ENCODE results near the gene ADAMTS12. TPM values are rescaled to one million over a fixed set of nuclear protein-coding genes. Genes with fewer than 3 reads are reported as not detected.

Gene ADAMTS12
- polyA plus RNA-seq, 1 donor (not counting 4 experiments of a cell fraction or from before 2014, with no cell fraction given): 0.49 TPM

DNA sequence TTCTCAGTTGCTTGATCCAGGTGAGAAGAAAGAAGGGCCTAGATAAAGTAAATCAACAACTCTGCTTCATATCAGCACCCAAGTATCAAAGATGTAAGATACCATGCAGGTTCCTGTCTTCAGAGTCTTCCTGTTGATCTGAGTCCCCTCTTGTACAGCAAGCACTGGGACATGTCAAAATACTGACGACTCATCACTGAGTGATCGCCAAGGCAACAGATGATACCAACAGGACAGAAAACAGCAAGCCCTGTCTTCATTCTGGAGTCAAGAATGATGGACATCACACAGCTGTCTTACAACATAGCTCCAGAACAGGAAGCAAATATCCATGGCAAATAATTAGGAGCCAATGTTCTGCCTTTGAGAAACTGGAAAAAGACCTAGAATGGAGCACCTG, 367.3 kb downstream of the ADAMTS12 start:
- DNase-seq (ENCODE audit: low read depth, low spot score): no peak
- no peaks in the 10 kb centered on the region for H3K4me1 ChIP-seq (ENCODE audit: control insufficient read depth, extremely low read depth, insufficient read depth, low read length)

DNA sequence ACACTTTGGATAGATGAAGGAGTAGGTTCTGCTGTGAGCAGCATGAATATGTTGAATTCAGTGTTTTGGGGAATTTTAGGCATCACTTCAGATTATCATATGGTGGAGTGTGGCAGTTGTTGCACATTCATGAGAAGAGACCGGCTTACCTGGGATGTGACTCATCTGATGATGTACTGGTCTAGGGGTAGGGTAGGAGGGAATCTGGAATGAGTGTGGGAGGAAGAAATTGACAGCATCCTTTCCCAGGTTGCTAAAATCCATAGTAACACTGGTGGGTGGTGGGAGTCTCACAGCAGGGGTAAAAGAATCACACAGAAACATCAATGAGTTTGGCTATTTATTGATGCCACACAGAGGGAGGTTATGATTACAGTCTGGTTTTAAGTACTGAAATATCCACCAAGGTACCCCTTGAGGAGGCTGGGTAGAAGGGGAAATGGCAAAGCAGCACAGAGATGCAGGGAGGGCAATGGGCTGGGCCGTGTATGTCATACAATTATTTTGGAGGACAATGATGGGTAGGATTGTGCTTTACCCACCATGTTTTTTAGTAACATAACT, 368.5 kb downstream of the ADAMTS12 start:
- H3K27ac ChIP-seq (ENCODE audit: control insufficient read depth, insufficient read depth, low read length): no peak overlapping the region
- no peak for FAIRE-seq
- dilution Hi-C loops (cut with MboI; ENCODE audit: extremely low pct_ligation_motif_present, low sequenced_read_pairs): no loop called here
- H2AFZ ChIP-seq (ENCODE audit: control insufficient read depth, low read length): no peak overlapping the region
- TF ChIP-seq, protein P1, sequence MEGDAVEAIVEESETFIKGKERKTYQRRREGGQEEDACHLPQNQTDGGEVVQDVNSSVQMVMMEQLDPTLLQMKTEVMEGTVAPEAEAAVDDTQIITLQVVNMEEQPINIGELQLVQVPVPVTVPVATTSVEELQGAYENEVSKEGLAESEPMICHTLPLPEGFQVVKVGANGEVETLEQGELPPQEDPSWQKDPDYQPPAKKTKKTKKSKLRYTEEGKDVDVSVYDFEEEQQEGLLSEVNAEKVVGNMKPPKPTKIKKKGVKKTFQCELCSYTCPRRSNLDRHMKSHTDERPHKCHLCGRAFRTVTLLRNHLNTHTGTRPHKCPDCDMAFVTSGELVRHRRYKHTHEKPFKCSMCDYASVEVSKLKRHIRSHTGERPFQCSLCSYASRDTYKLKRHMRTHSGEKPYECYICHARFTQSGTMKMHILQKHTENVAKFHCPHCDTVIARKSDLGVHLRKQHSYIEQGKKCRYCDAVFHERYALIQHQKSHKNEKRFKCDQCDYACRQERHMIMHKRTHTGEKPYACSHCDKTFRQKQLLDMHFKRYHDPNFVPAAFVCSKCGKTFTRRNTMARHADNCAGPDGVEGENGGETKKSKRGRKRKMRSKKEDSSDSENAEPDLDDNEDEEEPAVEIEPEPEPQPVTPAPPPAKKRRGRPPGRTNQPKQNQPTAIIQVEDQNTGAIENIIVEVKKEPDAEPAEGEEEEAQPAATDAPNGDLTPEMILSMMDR (optimal IDR thresholded peaks at IDR 0.05 in 1 of 3, IDR thresholded peaks at IDR 0.05 in 1 of 3, conservative IDR thresholded peaks at IDR 0.05 in 1 of 3; ENCODE audit: extremely low read depth in 1 of 3, insufficient read depth in 2 of 3, low read length in 3 of 3): no peak
- TF ChIP-seq EZH2 (IDR thresholded peaks at IDR 0.05; ENCODE audit: low read length): no peak
- H3K79me2 ChIP-seq (ENCODE audit: control insufficient read depth, insufficient read depth, low read length): no peaks in the 10 kb centered on the region
- H3K9me1 ChIP-seq (ENCODE audit: control insufficient read depth, extremely low read depth, insufficient read depth, low read length): no peaks in the 10 kb centered on the region
- H3K9me3 ChIP-seq (ENCODE audit: control insufficient read depth, low read depth, low read length): no peaks in the 10 kb centered on the region
- H3K4me2 ChIP-seq (ENCODE audit: control insufficient read depth, extremely low read depth, insufficient read depth, low read depth, low read length): no peak overlapping the region
- H3K36me3 ChIP-seq (ENCODE audit: control insufficient read depth in 2 of 2, extremely low read depth in 1 of 2, insufficient read depth in 2 of 2, low read length in 2 of 2): no peaks in the 10 kb centered on the region
- H3K9ac ChIP-seq (ENCODE audit: control insufficient read depth, extremely low read depth, insufficient read depth, low read length): no peak overlapping the region
- H3K4me3 ChIP-seq (ENCODE audit: control insufficient read depth in 2 of 3, extremely low read depth in 1 of 3, insufficient read depth in 2 of 3, low read depth in 1 of 3, low read length in 3 of 3): no peak overlapping the region
- no peak for DNase-seq (ENCODE audit: low read depth, low spot score)
- H3K27me3 ChIP-seq (ENCODE audit: control insufficient read depth, extremely low read depth, insufficient read depth, low read length): no peaks in the 10 kb centered on the region
- no peaks in the 10 kb centered on the region for H3K4me1 ChIP-seq (ENCODE audit: control insufficient read depth, extremely low read depth, insufficient read depth, low read length)
- no peaks in the 10 kb centered on the region for H4K20me1 ChIP-seq (ENCODE audit: control insufficient read depth, extremely low read depth, insufficient read depth, low read length)

More for the DNA sequence above, 367.3 kb downstream of the ADAMTS12 start:
- no peak for FAIRE-seq
- Histone ChIP-seq H3K27me3 (ENCODE audit: control insufficient read depth, extremely low read depth, insufficient read depth, low read length) (no peaks in the 10 kb centered on the region), H3K9me3 (ENCODE audit: control insufficient read depth, low read depth, low read length) (no peaks in the 10 kb centered on the region), H3K9me1 (ENCODE audit: control insufficient read depth, extremely low read depth, insufficient read depth, low read length) (no peaks in the 10 kb centered on the region), H3K9ac (ENCODE audit: control insufficient read depth, extremely low read depth, insufficient read depth, low read length) (no peak overlapping the region), H3K27ac (ENCODE audit: control insufficient read depth, insufficient read depth, low read length) (no peak overlapping the region), H4K20me1 (ENCODE audit: control insufficient read depth, extremely low read depth, insufficient read depth, low read length) (no peaks in the 10 kb centered on the region), H3K4me3 (ENCODE audit: control insufficient read depth in 2 of 3, extremely low read depth in 1 of 3, insufficient read depth in 2 of 3, low read depth in 1 of 3, low read length in 3 of 3) (no peak overlapping the region), H3K36me3 (ENCODE audit: control insufficient read depth in 2 of 2, extremely low read depth in 1 of 2, insufficient read depth in 2 of 2, low read length in 2 of 2) (no peaks in the 10 kb centered on the region), H3K79me2 (ENCODE audit: control insufficient read depth, insufficient read depth, low read length) (no peaks in the 10 kb centered on the region), H2AFZ (ENCODE audit: control insufficient read depth, low read length) (no peak overlapping the region), H3K4me2 (ENCODE audit: control insufficient read depth, extremely low read depth, insufficient read depth, low read depth, low read length) (no peak overlapping the region)
- dilution Hi-C loops (cut with MboI; ENCODE audit: extremely low pct_ligation_motif_present, low sequenced_read_pairs): no loop called here
- TF ChIP-seq, protein P1 (optimal IDR thresholded peaks at IDR 0.05 in 1 of 3, IDR thresholded peaks at IDR 0.05 in 1 of 3, conservative IDR thresholded peaks at IDR 0.05 in 1 of 3; ENCODE audit: extremely low read depth in 1 of 3, insufficient read depth in 2 of 3, low read length in 3 of 3): no peak
- no peak for TF ChIP-seq EZH2 (IDR thresholded peaks at IDR 0.05; ENCODE audit: low read length)
